Panc1 (cell line): ENCODE results near the gene HPCAL1. TPM values are rescaled to one million over a fixed set of nuclear protein-coding genes. Genes with fewer than 3 reads are reported as not detected.

Experiments
- ATAC-seq: fragments of 200-7000 bp; cut with Tn5 transposase; 2 replicates; pipeline ENCODE4 v1.9.1; 2020; ENCODE audit warnings: mild to moderate bottlenecking, moderate library complexity
- BruUV-seq: library from RNA; stranded (reverse); fragments of 400-500 nt; replicated peaks from 2 replicates; lab custom pipeline; 2021; lab: Mats Ljungman, UMichigan
- CTCF ChIA-PET: fragments of 300-600 bp; sonication (Branson Sonifier 250); formaldehyde crosslinking; loops from one replicate; lab custom pipeline; 2022; ENCODE audit warnings: antibody characterized with exemption; lab: Charles Lee
- POLR2A ChIA-PET: fragments of 300-600 bp; sonication (Branson Sonifier 250); formaldehyde crosslinking; loops from one replicate; lab custom pipeline; 2022; ENCODE audit warnings: antibody characterized with exemption; lab: Charles Lee
- DNase-seq: peaks from one replicate; pipeline ENCODE4 v3.0.0-alpha.2; 2010; ENCODE audit warnings: low read depth, low spot score
- H3K27ac ChIP-seq: 2 replicates; pipeline ENCODE4 v1.5.1; 2011; ENCODE audit warnings: mild to moderate bottlenecking, low read length, inconsistent platforms
- H3K27me3 ChIP-seq: fragments of 200-500 bp; sonication (Bioruptor generic); 2 replicates; pipeline ENCODE4 v1.6.0; 2014; ENCODE audit warnings: low read length, inconsistent platforms; ENCODE audit not compliant: control insufficient read depth, insufficient read depth
- H3K36me3 ChIP-seq: fragments of 200-500 bp; sonication (Bioruptor generic); 2 replicates; pipeline ENCODE4 v1.5.1; 2014; ENCODE audit warnings: inconsistent platforms, mild to moderate bottlenecking, low read length, moderate library complexity; ENCODE audit not compliant: control insufficient read depth, insufficient read depth
- H3K4me1 ChIP-seq: 2 replicates; pipeline ENCODE4 v1.5.1; 2011; ENCODE audit warnings: inconsistent platforms, mild to moderate bottlenecking, low read length, moderate library complexity; ENCODE audit not compliant: control insufficient read depth, insufficient read depth
- H3K4me3 ChIP-seq, 2 experiments: 2 replicates each; pipeline ENCODE4 v1.5.1; 2011 to 2012; ENCODE audit warnings: low read depth in 2 of 2, low read length in 2 of 2, mild to moderate bottlenecking in 2 of 2, inconsistent platforms in 1 of 2, moderate library complexity in 1 of 2
- H3K9me3 ChIP-seq: fragments of 200-500 bp; sonication (Bioruptor generic); 2 replicates; pipeline ENCODE4 v1.5.1; 2014; ENCODE audit warnings: low read depth, mild to moderate bottlenecking, inconsistent platforms, low read length, moderate library complexity; ENCODE audit not compliant: control insufficient read depth, insufficient read depth
- POLR2AphosphoS5 ChIP-seq: IDR thresholded peaks from 2 replicates; pipeline ENCODE4 v1.6.1; 2012; ENCODE audit warnings: mild to moderate bottlenecking, low read depth, low read length, moderate library complexity
- SIN3A ChIP-seq: IDR thresholded peaks from 2 replicates; pipeline ENCODE4 v1.6.1; 2012; ENCODE audit warnings: low read depth, mild to moderate bottlenecking, low read length, moderate library complexity, borderline replicate concordance; ENCODE audit not compliant: insufficient read depth
- TCF7L2 ChIP-seq: IDR thresholded peaks from 2 replicates; pipeline ENCODE4 v1.6.1; 2011; ENCODE audit warnings: mild to moderate bottlenecking, low read depth, low read length, inconsistent platforms
- in situ Hi-C: cut with HindIII; loops from 2 replicates; pipeline ENCODE4 v1.10.0; 2016; ENCODE audit warnings: low sequenced_read_pairs, low pct_unique_long_range_greater_than_20kb
- intact Hi-C: fragments of 100-400 bp; cut with micrococcal nuclease; formaldehyde crosslinking; loops from one replicate; pipeline ENCODE4 v1.10.0; 2022; ENCODE audit not compliant: unreplicated experiment
- total RNA-seq: library from RNA; stranded (reverse); gene quantifications from one replicate; pipeline ENCODE4 v1.2.1, GENCODE V29; 2021; ENCODE audit not compliant: unreplicated experiment
- TF ChIP-seq, protein P1 (sequence below), 2 experiments: IDR thresholded peaks; 2 replicates each; pipeline ENCODE4 v1.6.1; 2011 to 2012; ENCODE audit warnings: low read depth in 2 of 2, control low read depth in 1 of 2, low read length in 1 of 2, mild to moderate bottlenecking in 1 of 2, moderate library complexity in 1 of 2; ENCODE audit not compliant: insufficient read depth in 1 of 2
- TF ChIP-seq, protein P2 (sequence below): fragments of 450-650 bp; IDR thresholded peaks from 2 replicates; pipeline ENCODE4 v1.5.1; 2017; ENCODE audit warnings: mild to moderate bottlenecking

The HPCAL1 gene
- total RNA-seq, 1 experiment from 2014 or later, result 234 TPM

DNA sequence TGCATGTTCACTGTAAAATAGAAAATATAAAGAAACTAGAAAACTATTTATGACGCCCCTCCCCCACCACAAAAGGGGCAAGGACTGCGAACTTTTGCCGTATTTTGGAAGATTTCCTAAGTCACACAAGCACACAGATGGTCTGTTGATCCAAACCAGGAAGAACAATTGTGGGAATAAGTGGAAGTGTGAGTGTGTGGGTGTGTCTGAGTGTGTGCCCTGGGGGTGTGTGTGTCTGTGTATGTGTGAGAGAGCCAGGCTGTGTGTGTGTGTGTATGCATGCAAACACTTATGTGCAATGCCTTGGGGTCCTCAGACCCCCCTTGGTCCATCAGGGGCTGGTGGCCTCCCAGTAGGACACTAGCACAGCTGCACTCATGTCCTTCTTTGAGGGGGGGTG is 43.1 kb downstream of the HPCAL1 start:
- Histone ChIP-seq H3K27me3 (no peaks in the 10 kb centered on the region), H3K9me3 (no peaks in the 10 kb centered on the region), H3K4me1 (peaks cover 81% of the 10 kb centered on the region), H3K4me3 (no peak overlapping the region), H3K27ac (peak overlapping the region; percentile 87), H3K36me3 (no peaks in the 10 kb centered on the region)
- intact Hi-C loops, result no loop called here
- BruUV-seq, result no TSS peak
- no peak for ATAC-seq
- ChIA-PET CTCF (no interaction called here), POLR2A (interaction anchor here (0.7 kb wide), 1 partner anchor 62 kb away, joined by 3 read pairs; no protein-coding TSS in a partner anchor)
- in situ Hi-C loops, result no loop called here
- TF ChIP-seq TCF7L2, result no peak
- no peak for TF ChIP-seq SIN3A
- TF ChIP-seq, protein P1, sequence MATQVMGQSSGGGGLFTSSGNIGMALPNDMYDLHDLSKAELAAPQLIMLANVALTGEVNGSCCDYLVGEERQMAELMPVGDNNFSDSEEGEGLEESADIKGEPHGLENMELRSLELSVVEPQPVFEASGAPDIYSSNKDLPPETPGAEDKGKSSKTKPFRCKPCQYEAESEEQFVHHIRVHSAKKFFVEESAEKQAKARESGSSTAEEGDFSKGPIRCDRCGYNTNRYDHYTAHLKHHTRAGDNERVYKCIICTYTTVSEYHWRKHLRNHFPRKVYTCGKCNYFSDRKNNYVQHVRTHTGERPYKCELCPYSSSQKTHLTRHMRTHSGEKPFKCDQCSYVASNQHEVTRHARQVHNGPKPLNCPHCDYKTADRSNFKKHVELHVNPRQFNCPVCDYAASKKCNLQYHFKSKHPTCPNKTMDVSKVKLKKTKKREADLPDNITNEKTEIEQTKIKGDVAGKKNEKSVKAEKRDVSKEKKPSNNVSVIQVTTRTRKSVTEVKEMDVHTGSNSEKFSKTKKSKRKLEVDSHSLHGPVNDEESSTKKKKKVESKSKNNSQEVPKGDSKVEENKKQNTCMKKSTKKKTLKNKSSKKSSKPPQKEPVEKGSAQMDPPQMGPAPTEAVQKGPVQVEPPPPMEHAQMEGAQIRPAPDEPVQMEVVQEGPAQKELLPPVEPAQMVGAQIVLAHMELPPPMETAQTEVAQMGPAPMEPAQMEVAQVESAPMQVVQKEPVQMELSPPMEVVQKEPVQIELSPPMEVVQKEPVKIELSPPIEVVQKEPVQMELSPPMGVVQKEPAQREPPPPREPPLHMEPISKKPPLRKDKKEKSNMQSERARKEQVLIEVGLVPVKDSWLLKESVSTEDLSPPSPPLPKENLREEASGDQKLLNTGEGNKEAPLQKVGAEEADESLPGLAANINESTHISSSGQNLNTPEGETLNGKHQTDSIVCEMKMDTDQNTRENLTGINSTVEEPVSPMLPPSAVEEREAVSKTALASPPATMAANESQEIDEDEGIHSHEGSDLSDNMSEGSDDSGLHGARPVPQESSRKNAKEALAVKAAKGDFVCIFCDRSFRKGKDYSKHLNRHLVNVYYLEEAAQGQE (IDR thresholded peaks at IDR 0.05; ENCODE audit: insufficient read depth in 1 of 2, low read depth in 2 of 2, low read length in 1 of 2), result no peak
- no peak for TF ChIP-seq POLR2AphosphoS5
- TF ChIP-seq, protein P2, sequence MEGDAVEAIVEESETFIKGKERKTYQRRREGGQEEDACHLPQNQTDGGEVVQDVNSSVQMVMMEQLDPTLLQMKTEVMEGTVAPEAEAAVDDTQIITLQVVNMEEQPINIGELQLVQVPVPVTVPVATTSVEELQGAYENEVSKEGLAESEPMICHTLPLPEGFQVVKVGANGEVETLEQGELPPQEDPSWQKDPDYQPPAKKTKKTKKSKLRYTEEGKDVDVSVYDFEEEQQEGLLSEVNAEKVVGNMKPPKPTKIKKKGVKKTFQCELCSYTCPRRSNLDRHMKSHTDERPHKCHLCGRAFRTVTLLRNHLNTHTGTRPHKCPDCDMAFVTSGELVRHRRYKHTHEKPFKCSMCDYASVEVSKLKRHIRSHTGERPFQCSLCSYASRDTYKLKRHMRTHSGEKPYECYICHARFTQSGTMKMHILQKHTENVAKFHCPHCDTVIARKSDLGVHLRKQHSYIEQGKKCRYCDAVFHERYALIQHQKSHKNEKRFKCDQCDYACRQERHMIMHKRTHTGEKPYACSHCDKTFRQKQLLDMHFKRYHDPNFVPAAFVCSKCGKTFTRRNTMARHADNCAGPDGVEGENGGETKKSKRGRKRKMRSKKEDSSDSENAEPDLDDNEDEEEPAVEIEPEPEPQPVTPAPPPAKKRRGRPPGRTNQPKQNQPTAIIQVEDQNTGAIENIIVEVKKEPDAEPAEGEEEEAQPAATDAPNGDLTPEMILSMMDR, result no peak
- no peak for DNase-seq

DNA sequence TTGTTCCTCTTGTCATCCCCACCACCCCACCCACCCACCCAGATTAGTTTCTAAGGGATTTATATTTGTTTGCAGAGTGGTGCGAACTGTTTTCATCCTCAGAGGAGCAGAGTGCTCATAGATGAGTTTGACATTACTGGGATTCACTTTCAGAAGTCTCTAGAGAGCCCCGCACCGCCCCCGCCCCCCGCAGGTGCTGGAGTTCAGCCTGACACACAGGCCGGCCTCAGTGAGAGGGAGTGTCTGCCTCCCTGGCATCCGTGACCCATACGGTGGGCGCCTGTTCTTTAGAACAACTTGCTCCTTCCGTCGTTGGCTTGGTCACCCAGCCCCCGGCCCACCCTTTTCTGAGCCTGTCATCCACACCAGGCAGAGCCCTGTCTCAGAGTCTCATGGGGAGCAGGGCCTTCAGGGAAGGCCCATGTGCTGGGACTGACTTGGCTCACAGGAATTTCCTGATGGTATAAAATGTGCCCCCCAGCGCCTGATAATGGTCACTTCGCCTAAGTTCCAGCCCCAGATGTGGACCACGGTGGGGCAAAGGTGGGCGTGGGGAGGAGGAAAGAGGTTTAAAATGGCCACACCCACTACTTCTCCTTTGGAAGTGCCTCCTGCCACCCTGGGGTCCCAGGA is 44.3 kb downstream of the HPCAL1 start:
- H3K4me3 ChIP-seq, result no peak overlapping the region
- intact Hi-C loops (no loop called here), in situ Hi-C loops (no loop called here)
- H3K36me3 ChIP-seq, result no peaks in the 10 kb centered on the region
- H3K27ac ChIP-seq, result peak overlapping the region; percentile 81
- no peaks in the 10 kb centered on the region for H3K9me3 ChIP-seq
- TF ChIP-seq POLR2AphosphoS5, result no peak
- TF ChIP-seq, protein P1 (IDR thresholded peaks at IDR 0.05; ENCODE audit: insufficient read depth in 1 of 2, low read depth in 2 of 2, low read length in 1 of 2), result no peak
- TF ChIP-seq, protein P2, result no peak
- no peak for TF ChIP-seq SIN3A
- no peak for TF ChIP-seq TCF7L2
- no peak for DNase-seq
- ATAC-seq, result no peak
- peaks cover 69% of the 10 kb centered on the region for H3K4me1 ChIP-seq
- BruUV-seq, result no TSS peak
- POLR2A ChIA-PET, result interaction anchor here (0.6 kb wide), 1 partner anchor 125 kb away, joined by 3 read pairs; no protein-coding TSS in a partner anchor
- CTCF ChIA-PET, result no interaction called here
- H3K27me3 ChIP-seq, result no peaks in the 10 kb centered on the region
